Smooth muscle cell (in vitro differentiated cells): ENCODE results near the gene RUFY4. TPM values are rescaled to one million over a fixed set of nuclear protein-coding genes. Genes with fewer than 3 reads are reported as not detected.
A peak's percentile ranks its signal among the peaks of the same experiment; 100 is the strongest.

Experiments
- DNase-seq: peaks from one replicate; lab custom pipeline; 2025; ENCODE audit not compliant: unreplicated experiment; lab: John Stamatoyannopoulos, UW
- H2AFZ ChIP-seq: fragments of 200-600 bp; sonication (generic); 2 replicates; pipeline ENCODE4 v1.6.0; 2016; ENCODE audit warnings: antibody characterized with exemption, low read depth, mild to moderate bottlenecking
- H3F3A ChIP-seq: fragments of 200-600 bp; sonication (generic); 2 replicates; pipeline ENCODE4 v1.6.0; 2017; ENCODE audit warnings: antibody characterized with exemption, low read depth
- H3K27ac ChIP-seq: fragments of 200-600 bp; sonication (generic); 2 replicates; pipeline ENCODE4 v1.5.1; 2016; ENCODE audit warnings: low read depth, mild to moderate bottlenecking
- H3K27me3 ChIP-seq: fragments of 200-600 bp; sonication (generic); 2 replicates; pipeline ENCODE4 v1.6.1; 2016; ENCODE audit warnings: low read depth, mild to moderate bottlenecking
- H3K36me3 ChIP-seq: fragments of 200-600 bp; sonication (generic); 2 replicates; pipeline ENCODE4 v1.5.1; 2016; ENCODE audit warnings: low read depth
- H3K4me1 ChIP-seq: fragments of 200-600 bp; sonication (generic); 2 replicates; pipeline ENCODE4 v1.5.1; 2016; ENCODE audit warnings: low read depth
- H3K4me2 ChIP-seq: fragments of 200-600 bp; sonication (generic); 2 replicates; pipeline ENCODE4 v1.6.0; 2016; ENCODE audit warnings: mild to moderate bottlenecking
- H3K4me3 ChIP-seq: fragments of 200-600 bp; sonication (generic); 2 replicates; pipeline ENCODE4 v1.5.1; 2016; ENCODE audit warnings: mild to moderate bottlenecking
- H3K79me2 ChIP-seq: fragments of 200-600 bp; sonication (generic); 2 replicates; pipeline ENCODE4 v1.6.0; 2016; ENCODE audit warnings: low read depth, mild to moderate bottlenecking
- H3K9ac ChIP-seq: fragments of 200-600 bp; sonication (generic); 2 replicates; pipeline ENCODE4 v1.6.0; 2016; ENCODE audit warnings: low read depth
- H3K9me3 ChIP-seq: fragments of 200-600 bp; sonication (generic); replicated peaks from 2 replicates; pipeline ENCODE4 v1.5.1; 2016; ENCODE audit warnings: low read depth
- H4K20me1 ChIP-seq: fragments of 200-600 bp; sonication (generic); 2 replicates; pipeline ENCODE4 v1.6.0; 2016; ENCODE audit warnings: low read depth
- CTCF ChIP-seq: fragments of 200-600 bp; sonication (generic); IDR thresholded peaks from 2 replicates; pipeline ENCODE4 v1.5.1; 2017; ENCODE audit warnings: borderline replicate concordance, mild to moderate bottlenecking, antibody characterized with exemption; ENCODE audit not compliant: insufficient read depth, poor library complexity, severe bottlenecking
- WGBS: methylation state at CpG from one replicate; pipeline ENCODE4 v1.1.7; 2016; ENCODE audit warnings: low lambda C conversion rate; 5-methylcytosine and 5-hydroxymethylcytosine counted together
- polyA plus RNA-seq: library from polyadenylated mRNA; unstranded; fragments of >200 nt; fragmentation: Nextera tagmentation; extraction: Ambion mirVana; gene quantifications from 2 replicates; pipeline ENCODE4 v1.2.1, GENCODE V29; 2016
- total RNA-seq: library from RNA; depleted of rRNA; stranded (reverse); fragments of >200 nt; gene quantifications from 2 replicates; pipeline ENCODE4 v1.2.3, GENCODE V29; 2014

RUFY4 gene
- total and polyA plus RNA-seq, 2 experiments from 2014 or later, result 0.10 TPM; not detected in 1

DNA sequence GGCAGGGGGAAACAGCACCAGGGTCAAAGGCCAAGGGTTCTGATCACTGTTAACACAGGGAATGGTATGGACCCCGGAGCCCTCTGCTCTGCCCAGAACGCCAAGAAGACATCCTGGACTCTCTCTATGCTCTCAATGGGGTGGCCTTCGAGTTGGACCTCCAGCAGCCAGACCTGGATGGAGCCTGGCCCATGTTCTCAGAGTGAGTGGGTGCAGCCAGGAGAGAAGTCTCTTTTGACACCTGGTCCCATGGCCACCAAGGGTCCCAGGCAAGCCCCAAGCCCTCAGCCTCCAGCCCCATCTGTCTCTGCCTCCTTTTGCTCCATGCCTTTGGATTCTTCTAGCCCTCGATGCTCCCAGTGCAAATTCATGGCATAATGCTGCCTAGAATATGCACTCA lies 4.1 kb downstream of the RUFY4 start:
- no peaks in the 10 kb centered on the region for H3K79me2 ChIP-seq
- no peaks in the 10 kb centered on the region for H3K9me3 ChIP-seq
- H3K4me1 ChIP-seq, result no peaks in the 10 kb centered on the region
- DNase-seq, result no peak
- H4K20me1 ChIP-seq, result no peaks in the 10 kb centered on the region
- H3K36me3 ChIP-seq, result no peaks in the 10 kb centered on the region
- H3K4me2 ChIP-seq, result no peak overlapping the region
- H3K9ac ChIP-seq, result no peak overlapping the region
- no peak for TF ChIP-seq CTCF
- no peak overlapping the region for H3K27ac ChIP-seq
- H2AFZ ChIP-seq, result no peak overlapping the region
- no peak overlapping the region for H3K4me3 ChIP-seq
- WGBS, result 94% methylated on average over 2 of the region's 4 CpGs
- H3F3A ChIP-seq, result no peaks in the 10 kb centered on the region
- peaks cover 3% of the 10 kb centered on the region for H3K27me3 ChIP-seq

- no peaks in the 10 kb centered on the region for H3K36me3 ChIP-seq
- H3K27ac ChIP-seq, result no peak overlapping the region
- no peaks in the 10 kb centered on the region for H3F3A ChIP-seq
- H3K4me2 ChIP-seq, result no peak overlapping the region
- H3K9me3 ChIP-seq, result no peaks in the 10 kb centered on the region
- 71% methylated on average over 7 of the region's 7 CpGs for WGBS
- no peaks in the 10 kb centered on the region for H4K20me1 ChIP-seq
- H3K9ac ChIP-seq, result no peak overlapping the region
- TF ChIP-seq CTCF, result peak; percentile 40
- H3K79me2 ChIP-seq, result no peaks in the 10 kb centered on the region
- H3K4me3 ChIP-seq, result no peak overlapping the region
- no peak for DNase-seq
- H3K27me3 ChIP-seq, result peaks cover 3% of the 10 kb centered on the region
- H2AFZ ChIP-seq, result no peak overlapping the region
- H3K4me1 ChIP-seq, result no peaks in the 10 kb centered on the region
Measured at GRCh38 chr2:218074031-218074430, 5.0 kb downstream of the RUFY4 start.

- 90% methylated on average over 10 of the region's 10 CpGs for WGBS
Measured at GRCh38 chr2:218075975-218076811, 7.1 kb downstream of the RUFY4 start.

More at GRCh38 chr2:218075975-218076811, 7.1 kb downstream of the RUFY4 start:
- no peaks in the 10 kb centered on the region for H3K79me2 ChIP-seq
- no peaks in the 10 kb centered on the region for H3F3A ChIP-seq
- no peaks in the 10 kb centered on the region for H4K20me1 ChIP-seq
- no peaks in the 10 kb centered on the region for H3K36me3 ChIP-seq
- no peaks in the 10 kb centered on the region for H3K9me3 ChIP-seq
- H3K4me3 ChIP-seq, result no peak overlapping the region
- no peak overlapping the region for H3K27ac ChIP-seq
- H3K27me3 ChIP-seq, result peaks cover 3% of the 10 kb centered on the region
- H3K4me2 ChIP-seq, result no peak overlapping the region
- DNase-seq, result no peak
- H2AFZ ChIP-seq, result no peak overlapping the region
- no peak for TF ChIP-seq CTCF
- no peaks in the 10 kb centered on the region for H3K4me1 ChIP-seq
- H3K9ac ChIP-seq, result no peak overlapping the region
